GM21528 (cell line): ENCODE measurements around the gene RALBP1.

ENCODE experiments used
- ATAC-seq: cut with Tn5 transposase; IDR thresholded peaks from one replicate; pipeline ENCODE4 v1.9.1; 2021; ENCODE audit warnings: mild to moderate bottlenecking, moderate library complexity; ENCODE audit not compliant: unreplicated experiment, low FRiP score

The RALBP1 gene

GRCh38 chr18:9542924-9543323, 67.6 kb downstream of the RALBP1 start:
- no peak for ATAC-seq

GRCh38 chr18:9545029-9545428, 69.7 kb downstream of the RALBP1 start:
- ATAC-seq: no peak

- ATAC-seq: no peak
These were observed 71.2 kb downstream of the RALBP1 start for GRCh38 chr18:9546468-9546867.

- ATAC-seq: no peak
These were observed 72.5 kb downstream of the RALBP1 start for GRCh38 chr18:9547782-9548181.

- ATAC-seq: no peak
These were observed 74.1 kb downstream of the RALBP1 start for GRCh38 chr18:9549405-9549804.

- no peak for ATAC-seq
These were observed 75.1 kb downstream of the RALBP1 start for GRCh38 chr18:9550429-9550828.

GRCh38 chr18:9552191-9552590, 76.9 kb downstream of the RALBP1 start:
- no peak for ATAC-seq

GRCh38 chr18:9552616-9553015, 77.3 kb downstream of the RALBP1 start:
- no peak for ATAC-seq

GRCh38 chr18:9557250-9557943, 82.1 kb downstream of the RALBP1 start:
- ATAC-seq: no peak

GRCh38 chr18:9558387-9559064, 83.2 kb downstream of the RALBP1 start:
- ATAC-seq: no peak

- no peak for ATAC-seq
These were observed 83.9 kb downstream of the RALBP1 start for GRCh38 chr18:9559253-9559652.

GRCh38 chr18:9561759-9562158, 86.4 kb downstream of the RALBP1 start:
- no peak for ATAC-seq

GRCh38 chr18:9562584-9562983, 87.3 kb downstream of the RALBP1 start:
- ATAC-seq: no peak

- no peak for ATAC-seq
These were observed 88.0 kb downstream of the RALBP1 start for GRCh38 chr18:9563331-9563730.

- ATAC-seq: no peak
These were observed 90.1 kb downstream of the RALBP1 start for GRCh38 chr18:9565407-9565806.

GRCh38 chr18:9568186-9568585, 92.9 kb downstream of the RALBP1 start:
- no peak for ATAC-seq

GRCh38 chr18:9569178-9569577, 93.9 kb downstream of the RALBP1 start:
- ATAC-seq: no peak

- ATAC-seq: no peak
These were observed 94.9 kb downstream of the RALBP1 start for GRCh38 chr18:9570255-9570654.

- ATAC-seq: no peak
These were observed 96.2 kb downstream of the RALBP1 start for GRCh38 chr18:9571546-9571945.

- ATAC-seq: no peak
These were observed 99.3 kb downstream of the RALBP1 start for GRCh38 chr18:9574473-9575115.

GRCh38 chr18:9575558-9575957, 100.2 kb downstream of the RALBP1 start:
- ATAC-seq: no peak

GRCh38 chr18:9577361-9577760, 102.0 kb downstream of the RALBP1 start:
- no peak for ATAC-seq
